ENCODE measurements around the gene SSBP1. TPM values are rescaled to one million over a fixed set of nuclear protein-coding genes. Genes with fewer than 3 reads are reported as not detected.
"Not testable (repeated sequence)": the region's sequence is repeated elsewhere in the genome, so short reads cannot be mapped to it uniquely, and the experiment has no call there.

The SSBP1 gene
- polyA plus RNA-seq, 3 donors: 146 to 159 (median 149) TPM

DNA sequence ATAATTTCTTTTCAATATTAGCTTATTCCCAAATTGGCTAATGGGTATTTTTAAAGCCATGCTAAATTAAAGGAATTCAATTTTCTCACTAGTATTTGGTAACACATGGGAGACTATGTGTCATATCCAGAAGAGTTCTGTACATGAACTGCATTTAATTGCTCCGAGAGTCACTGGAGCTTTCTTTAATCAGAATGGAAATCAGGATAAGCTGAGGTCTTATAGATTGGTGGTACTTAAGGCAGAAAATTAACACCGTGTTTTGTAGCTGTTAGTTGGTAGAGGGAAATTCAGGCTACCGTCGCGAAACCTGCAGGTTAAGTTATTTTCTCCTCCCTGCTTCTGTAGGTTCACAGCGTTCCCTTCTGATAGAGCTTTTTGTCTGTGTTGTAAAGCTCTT is 29.8 kb upstream of the SSBP1 start, which contains the start of gene WEE2:
Gene WEE2, plus strand, starts transcription at position 3 of the 400 bp plus-strand sequence. CDS start 406 bp downstream, outside the sequence.
- DNase-seq (ENCODE audit: low read depth in 3 of 3, low spot score in 2 of 3): no peak

DNA sequence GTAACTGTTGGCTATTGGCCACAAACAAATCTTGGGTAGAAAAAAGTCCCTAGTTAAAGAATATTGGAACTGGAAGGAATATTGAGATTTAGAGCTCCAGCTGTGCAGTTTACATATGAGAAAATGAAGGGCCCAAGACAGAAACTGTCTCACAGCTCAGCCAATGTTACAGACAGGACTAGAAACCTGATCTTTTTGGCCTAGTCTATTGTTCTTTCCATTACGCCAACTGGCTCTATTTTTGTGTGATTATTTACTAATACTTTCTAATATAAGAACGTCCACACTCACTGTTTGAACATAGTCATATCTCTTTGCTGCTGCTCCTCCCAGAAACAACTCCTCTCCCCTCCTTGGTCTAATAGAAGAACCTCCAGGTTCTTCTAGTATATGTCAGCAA is 28.8 kb upstream of the SSBP1 start:
- DNase-seq (ENCODE audit: low read depth in 3 of 3, low spot score in 2 of 3): no peak

DNA sequence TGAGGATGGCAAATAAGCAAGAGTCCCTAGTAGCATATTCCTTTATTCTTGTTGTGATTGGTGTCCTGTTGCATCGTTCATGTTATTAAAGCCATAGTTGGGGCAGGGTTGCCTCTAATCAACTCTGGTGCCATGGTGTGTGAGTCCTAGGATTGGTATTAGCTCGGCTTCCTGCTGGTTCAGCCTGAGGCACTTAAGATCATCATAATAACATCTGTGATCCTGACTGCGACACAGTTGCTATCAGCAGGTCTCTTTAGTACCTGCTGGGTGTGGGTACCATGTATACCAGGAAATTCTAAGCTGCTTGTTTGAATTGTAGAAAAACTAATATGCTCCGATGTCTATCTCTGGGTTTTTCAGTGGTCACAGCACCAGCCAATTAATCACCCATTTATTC is 28.4 kb upstream of the SSBP1 start:
- no peak for DNase-seq (ENCODE audit: low read depth in 3 of 3, low spot score in 2 of 3)

- no peak for DNase-seq (ENCODE audit: low read depth in 3 of 3, low spot score in 2 of 3)
These were observed 27.9 kb upstream of the SSBP1 start for GRCh38 chr7:141710301-141710700.

- DNase-seq (ENCODE audit: low read depth in 3 of 3, low spot score in 2 of 3): no peak
These were observed 25.4 kb upstream of the SSBP1 start for GRCh38 chr7:141712603-141713255.

GRCh38 chr7:141713890-141714289 is 24.3 kb upstream of the SSBP1 start:
- DNase-seq (ENCODE audit: low read depth in 3 of 3, low spot score in 2 of 3): no peak

DNA sequence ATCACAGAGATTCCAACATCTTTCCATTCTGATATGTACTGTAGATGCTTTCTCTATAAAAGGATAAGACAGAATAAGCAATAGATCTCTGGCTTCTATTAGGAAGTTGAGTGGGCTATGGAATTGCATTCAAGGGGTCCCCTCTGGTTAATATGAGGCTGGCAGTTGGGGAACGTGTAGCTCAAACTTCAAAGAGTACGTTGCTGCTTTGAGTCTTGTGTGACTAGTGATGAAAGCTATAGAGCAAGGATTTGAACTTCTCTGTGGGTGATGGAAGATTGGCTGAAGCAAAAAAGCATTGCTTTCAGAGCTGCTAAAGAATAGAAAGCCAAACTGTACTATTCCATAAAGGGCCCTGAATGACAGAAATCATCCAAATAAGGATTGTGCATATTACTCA is 23.6 kb upstream of the SSBP1 start:
- no peak for DNase-seq (ENCODE audit: low read depth in 3 of 3, low spot score in 2 of 3)

DNA sequence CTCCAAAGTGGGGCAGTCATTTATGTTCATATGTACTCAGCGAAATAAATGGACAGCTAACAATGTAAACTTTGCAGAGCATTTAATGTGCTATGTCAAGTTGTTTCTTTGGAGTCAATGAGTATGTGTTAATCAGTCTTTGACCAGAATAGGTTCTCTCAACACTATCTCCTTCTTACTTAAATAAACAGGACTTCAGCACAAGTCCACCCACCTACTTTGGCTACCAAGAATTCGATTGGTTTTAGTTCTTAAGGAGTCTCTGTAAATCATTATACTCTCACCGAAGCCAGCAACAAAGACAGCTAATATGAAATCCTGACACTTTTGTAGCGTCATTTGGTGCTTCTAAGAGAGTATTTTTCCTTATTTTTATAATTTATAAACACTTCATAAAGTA is 23.1 kb upstream of the SSBP1 start:
- DNase-seq (ENCODE audit: low read depth in 3 of 3, low spot score in 2 of 3): no peak

- no peak for DNase-seq (ENCODE audit: low read depth in 3 of 3, low spot score in 2 of 3)
These were observed 22.1 kb upstream of the SSBP1 start for GRCh38 chr7:141715794-141716689.

DNA sequence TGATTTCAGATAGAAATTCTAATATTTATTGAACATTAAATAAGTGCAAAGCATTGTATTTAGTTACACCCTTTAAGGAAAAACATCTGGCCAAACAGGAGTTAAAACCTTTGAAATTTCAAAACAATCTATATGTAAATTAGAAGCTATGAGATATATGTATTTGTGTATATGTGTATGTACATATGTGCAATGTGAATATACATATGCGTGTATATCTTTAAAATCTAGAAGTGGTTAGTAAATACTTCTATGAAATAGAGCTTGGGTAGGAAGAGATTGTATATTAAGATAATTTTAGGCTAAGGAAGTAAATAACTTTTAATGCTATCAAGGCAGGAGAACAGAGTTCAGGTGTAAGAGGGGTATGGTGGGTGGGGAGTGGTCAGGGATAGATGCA is 20.7 kb upstream of the SSBP1 start:
- DNase-seq (ENCODE audit: low read depth in 3 of 3, low spot score in 2 of 3): no peak

DNA sequence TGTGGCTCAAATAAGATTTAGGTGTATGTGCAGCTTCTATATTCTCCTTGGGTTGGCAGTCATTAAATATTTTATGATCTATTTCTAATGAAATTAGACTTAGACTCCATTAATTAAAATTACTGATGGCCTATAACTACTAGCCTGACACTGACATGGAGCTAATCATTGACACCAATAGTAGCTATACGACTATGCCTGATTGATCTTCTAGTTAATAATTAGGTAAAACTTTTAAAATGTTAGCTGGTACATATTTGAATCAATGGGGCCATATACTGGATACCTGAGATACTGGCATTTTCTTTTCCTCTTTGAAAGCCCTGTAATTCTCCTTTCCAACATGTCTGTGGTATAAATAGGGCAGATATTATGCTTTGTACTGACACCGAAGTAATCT is 15.6 kb upstream of the SSBP1 start:
- DNase-seq (ENCODE audit: low read depth in 3 of 3, low spot score in 2 of 3): no peak

DNA sequence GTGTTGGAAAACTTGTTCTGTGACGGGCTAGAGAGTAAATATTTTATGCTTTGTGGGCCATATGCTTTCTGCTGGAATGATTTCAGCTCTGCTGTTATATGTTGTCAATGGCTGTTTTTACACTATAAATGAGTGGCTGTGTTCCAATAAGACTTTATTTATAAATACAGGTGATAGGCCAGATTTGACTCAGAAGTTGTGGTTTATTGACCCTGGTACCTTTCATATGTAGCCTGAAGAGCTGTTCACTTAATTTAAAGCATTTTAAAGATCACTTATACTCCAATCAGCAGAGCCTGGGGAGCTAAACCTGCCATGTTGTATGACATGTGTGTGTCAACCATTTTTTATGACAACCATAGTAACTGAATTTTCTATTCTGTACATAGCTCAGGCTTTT is 9.1 kb upstream of the SSBP1 start:
- no peak for DNase-seq (ENCODE audit: low read depth in 3 of 3, low spot score in 2 of 3)

GRCh38 chr7:141731476-141732149 is 6.5 kb upstream of the SSBP1 start:
- no peak for DNase-seq (ENCODE audit: low read depth in 3 of 3, low spot score in 2 of 3)

DNA sequence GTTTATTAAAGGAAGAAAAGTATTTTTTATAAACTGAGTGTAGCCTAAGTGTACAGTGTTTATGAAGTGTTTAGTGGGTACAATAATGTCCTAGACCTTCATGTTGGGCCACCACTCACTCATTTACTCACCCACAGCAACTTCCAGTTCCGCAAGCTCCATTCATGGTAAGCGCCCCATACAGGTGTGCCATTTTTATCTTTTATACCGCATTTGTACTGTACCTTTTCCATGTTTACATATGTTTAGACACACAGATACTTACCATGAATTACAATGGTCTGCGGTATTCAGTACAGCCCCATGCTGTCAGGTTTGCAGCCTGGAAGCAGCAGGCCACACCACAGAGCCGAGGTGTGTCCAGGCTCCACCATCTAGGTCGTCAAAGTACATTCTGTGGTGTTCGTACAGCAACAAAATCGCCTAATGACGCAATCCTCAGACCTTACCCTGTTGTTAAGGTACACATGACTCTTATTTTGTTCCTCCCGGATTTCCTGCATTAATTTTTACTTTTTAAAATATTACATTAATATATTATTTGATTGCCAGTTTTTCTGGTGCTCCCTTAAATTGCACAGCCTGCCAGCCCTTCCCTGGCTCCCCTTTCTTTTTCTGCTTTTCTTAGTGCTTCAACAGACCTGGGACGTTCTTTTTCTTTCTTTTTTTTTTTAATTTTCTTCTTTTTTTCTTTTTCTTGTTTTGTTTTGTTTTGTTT is 881 bp upstream of the SSBP1 start:
- DNase-seq (ENCODE audit: low read depth in 3 of 3, low spot score in 2 of 3): no peak

DNA sequence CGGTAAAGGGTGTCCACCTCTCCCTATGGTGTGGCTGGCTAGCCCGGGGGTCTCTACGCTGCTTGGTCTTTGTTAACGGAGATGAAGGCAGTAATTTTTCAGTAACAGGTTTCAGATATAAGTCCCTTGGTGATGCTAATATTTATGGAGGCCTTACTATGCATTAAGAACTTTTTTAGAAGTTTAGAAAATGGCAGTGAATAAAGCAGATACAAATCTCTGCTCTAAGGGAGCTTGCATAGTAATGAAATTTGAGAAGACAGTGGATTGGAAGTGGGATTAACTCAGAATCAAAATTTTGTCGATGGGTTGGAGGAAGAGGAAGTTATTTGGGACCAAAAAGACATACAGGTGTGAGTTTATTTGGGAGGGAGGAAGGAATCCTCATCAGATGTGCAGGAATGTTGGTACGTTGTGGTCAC is 445 bp downstream of the SSBP1 start:
- peak in 1 of 3 donors; percentile 18 for DNase-seq (ENCODE audit: low read depth in 3 of 3, low spot score in 2 of 3)

DNA sequence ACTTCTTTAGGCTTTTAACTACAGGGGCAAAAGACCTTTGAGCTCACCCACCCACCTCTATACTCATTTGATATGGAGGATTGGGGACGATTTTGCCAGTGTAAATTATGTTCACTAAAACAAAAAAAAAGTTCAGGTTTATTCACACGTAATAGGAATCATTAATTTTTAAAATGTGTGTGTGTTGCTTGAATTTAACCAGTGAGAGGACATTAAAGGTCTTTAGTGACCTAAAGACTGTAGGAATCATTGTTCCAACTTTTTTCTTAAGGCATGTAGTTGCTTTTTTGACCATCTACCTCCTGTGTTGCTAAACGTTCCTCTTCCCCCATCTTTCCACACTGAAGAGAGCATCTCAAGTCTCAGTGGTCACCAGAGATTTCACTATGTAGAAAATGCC is 1.1 kb downstream of the SSBP1 start:
- no peak for DNase-seq (ENCODE audit: low read depth in 3 of 3, low spot score in 2 of 3)

DNA sequence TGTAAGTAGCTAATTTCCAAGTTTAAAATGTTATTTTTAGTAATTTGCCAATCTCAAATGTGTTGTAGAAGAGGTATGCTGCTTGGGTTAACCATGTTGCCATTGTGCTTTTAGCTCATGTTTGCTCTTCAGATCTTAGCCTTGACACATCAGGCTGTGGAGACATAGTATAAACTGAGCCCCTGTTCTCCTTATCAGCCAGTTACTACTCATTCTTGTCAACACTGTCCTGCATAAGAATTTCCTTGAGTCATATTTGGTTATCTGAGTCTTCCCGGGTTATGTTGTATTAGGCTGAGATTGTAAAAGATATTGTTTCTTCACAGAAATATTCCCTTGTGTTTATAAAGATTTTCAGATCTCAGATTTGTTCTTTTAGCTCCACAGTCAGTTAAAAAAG is 4.1 kb downstream of the SSBP1 start:
- no peak for DNase-seq (ENCODE audit: low read depth in 3 of 3, low spot score in 2 of 3)

GRCh38 chr7:141744131-141744530 is 6.0 kb downstream of the SSBP1 start:
- DNase-seq (ENCODE audit: low read depth in 3 of 3, low spot score in 2 of 3): no peak

- no peak for DNase-seq (ENCODE audit: low read depth in 3 of 3, low spot score in 2 of 3)
These were observed 10.2 kb downstream of the SSBP1 start for GRCh38 chr7:141748396-141748795.

- not testable (repeated sequence) for DNase-seq (ENCODE audit: low read depth in 3 of 3, low spot score in 2 of 3)
These were observed 13.7 kb downstream of the SSBP1 start for GRCh38 chr7:141751904-141752303.

GRCh38 chr7:141752634-141753033 is 14.5 kb downstream of the SSBP1 start:
- no peak for DNase-seq (ENCODE audit: low read depth in 3 of 3, low spot score in 2 of 3)

Data from right renal cortex interstitium (tissue), 3 donors.